ENCODE data around the gene SPACA6.
"Not testable (repeated sequence)": the region's sequence is repeated elsewhere in the genome, so short reads cannot be mapped to it uniquely, and the experiment has no call there.

The SPACA6 gene

DNA sequence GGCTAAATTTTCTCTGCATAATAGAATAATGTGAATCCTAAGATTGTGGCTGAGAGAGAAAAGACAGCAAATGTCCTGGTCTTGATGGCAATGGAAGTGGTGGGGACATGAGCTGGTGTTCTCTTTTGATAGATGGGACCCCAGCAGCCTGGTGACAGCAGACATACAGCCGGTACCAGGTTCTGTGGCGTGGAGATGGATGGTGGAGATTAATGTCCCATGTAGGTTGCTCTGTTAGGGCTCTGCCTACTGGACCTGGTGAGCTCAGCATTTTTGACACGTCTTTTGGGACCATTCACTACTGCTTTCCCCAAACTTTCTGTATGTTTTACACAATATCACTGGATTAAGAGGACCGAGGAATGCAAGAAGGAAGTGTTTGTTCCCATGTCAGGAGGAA lies 38.3 kb upstream of the SPACA6 start:
- DNase-seq (ENCODE audit: low read depth): no peak
- H3K4me3 ChIP-seq (ENCODE audit: low read depth, low read length): no peak overlapping the region
- TF ChIP-seq, protein P1, sequence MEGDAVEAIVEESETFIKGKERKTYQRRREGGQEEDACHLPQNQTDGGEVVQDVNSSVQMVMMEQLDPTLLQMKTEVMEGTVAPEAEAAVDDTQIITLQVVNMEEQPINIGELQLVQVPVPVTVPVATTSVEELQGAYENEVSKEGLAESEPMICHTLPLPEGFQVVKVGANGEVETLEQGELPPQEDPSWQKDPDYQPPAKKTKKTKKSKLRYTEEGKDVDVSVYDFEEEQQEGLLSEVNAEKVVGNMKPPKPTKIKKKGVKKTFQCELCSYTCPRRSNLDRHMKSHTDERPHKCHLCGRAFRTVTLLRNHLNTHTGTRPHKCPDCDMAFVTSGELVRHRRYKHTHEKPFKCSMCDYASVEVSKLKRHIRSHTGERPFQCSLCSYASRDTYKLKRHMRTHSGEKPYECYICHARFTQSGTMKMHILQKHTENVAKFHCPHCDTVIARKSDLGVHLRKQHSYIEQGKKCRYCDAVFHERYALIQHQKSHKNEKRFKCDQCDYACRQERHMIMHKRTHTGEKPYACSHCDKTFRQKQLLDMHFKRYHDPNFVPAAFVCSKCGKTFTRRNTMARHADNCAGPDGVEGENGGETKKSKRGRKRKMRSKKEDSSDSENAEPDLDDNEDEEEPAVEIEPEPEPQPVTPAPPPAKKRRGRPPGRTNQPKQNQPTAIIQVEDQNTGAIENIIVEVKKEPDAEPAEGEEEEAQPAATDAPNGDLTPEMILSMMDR (IDR thresholded peaks at IDR 0.05; ENCODE audit: low read depth, low read length, missing control alignments): peak; percentile 17

DNA sequence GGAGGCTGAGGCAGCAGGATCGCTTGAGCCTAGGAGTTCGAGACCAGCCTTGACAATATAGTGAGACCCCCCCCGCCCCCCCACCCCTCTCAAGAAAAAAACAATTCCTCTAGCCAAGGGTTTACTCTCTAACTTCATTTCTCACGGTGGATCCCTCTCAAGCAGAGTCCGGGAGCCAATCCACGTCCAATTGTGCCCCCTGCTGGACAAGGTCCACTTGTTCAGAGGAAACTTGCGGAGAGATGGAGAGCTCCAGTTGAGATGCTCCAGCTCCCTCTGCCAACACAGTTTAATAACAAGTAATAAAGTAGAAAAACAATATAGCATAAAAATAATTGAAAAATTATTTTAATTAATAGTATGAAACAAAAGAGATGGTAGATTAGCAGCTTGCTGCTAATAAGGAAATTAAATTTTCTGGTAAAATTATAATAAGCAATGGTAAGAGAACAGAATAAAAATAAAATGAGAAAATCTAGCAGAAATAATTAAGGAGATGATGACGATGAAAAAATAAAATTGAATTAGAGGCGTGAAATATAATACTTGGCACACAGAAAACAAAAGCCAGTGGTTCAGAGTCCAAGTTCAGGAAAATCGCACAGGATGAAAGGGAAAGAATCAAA lies 32.0 kb upstream of the SPACA6 start:
- H3K4me3 ChIP-seq (ENCODE audit: low read depth, low read length): no peak overlapping the region
- DNase-seq (ENCODE audit: low read depth): peak; percentile 38
- TF ChIP-seq, protein P1 (IDR thresholded peaks at IDR 0.05; ENCODE audit: low read depth, low read length, missing control alignments): peak; percentile 64

DNA sequence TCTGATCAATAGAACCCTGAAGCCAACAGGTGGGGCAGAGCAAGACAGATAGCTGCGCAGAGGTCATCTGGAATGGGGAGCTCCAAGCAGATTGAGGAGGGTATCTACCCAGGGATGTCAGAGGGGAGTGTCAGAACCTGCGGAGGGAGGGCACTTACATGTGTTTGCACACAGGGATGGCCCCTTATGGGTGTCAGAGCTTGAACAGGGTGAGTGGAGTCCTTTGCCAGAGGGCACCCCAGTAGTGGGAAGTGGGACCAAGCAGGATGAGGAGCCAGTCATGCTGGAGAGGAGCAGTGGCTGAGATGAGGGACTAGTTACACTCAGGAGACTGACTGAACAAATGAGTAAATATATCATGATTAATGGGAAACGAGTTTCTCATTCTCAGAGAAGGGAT lies 29.5 kb upstream of the SPACA6 start:
- TF ChIP-seq, protein P1 (IDR thresholded peaks at IDR 0.05; ENCODE audit: low read depth, low read length, missing control alignments): no peak
- no peak overlapping the region for H3K4me3 ChIP-seq (ENCODE audit: low read depth, low read length)
- DNase-seq (ENCODE audit: low read depth): no peak

DNA sequence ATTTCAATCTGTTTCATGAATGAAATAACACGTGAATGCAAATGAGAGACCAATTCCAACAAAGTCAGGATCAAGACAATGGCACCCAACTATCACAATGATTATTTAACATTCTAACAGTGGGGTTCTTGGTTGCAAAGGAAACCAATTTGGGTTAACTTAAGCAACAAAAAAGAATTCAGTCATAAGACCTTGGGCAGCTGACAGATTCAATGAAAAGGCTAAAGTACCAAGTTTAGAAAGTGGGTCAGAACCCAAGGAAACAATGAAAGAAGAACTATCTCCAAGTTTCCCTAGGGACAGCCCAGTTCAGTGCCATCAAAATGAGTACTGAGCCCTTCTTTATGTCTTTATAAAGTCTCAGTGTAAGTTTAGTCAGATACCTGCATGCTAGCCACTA lies 29.0 kb upstream of the SPACA6 start:
- H3K4me3 ChIP-seq (ENCODE audit: low read depth, low read length): no peak overlapping the region
- TF ChIP-seq, protein P1 (IDR thresholded peaks at IDR 0.05; ENCODE audit: low read depth, low read length, missing control alignments): no peak
- no peak for DNase-seq (ENCODE audit: low read depth)

DNA sequence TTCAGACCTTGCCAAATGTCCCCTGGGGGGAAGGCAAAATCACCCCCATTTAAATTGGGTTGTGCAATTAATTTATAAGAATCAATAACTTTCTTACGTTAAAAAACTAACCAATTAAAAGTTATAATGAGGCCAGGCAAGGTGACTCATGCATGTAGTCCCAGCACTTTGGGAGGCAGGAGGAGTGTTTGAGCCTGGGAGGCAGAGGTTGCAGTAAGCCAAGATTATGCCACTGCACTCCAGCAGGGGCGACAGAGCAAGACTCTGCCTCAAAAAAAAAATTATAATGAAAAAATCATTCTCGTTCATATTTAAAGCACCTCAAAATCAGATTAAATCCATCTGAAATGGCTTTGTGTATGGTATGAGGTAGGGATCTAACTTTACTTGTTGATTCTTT lies 28.1 kb upstream of the SPACA6 start:
- DNase-seq (ENCODE audit: low read depth): no peak
- no peak overlapping the region for H3K4me3 ChIP-seq (ENCODE audit: low read depth, low read length)
- TF ChIP-seq, protein P1 (IDR thresholded peaks at IDR 0.05; ENCODE audit: low read depth, low read length, missing control alignments): peak; percentile 25

DNA sequence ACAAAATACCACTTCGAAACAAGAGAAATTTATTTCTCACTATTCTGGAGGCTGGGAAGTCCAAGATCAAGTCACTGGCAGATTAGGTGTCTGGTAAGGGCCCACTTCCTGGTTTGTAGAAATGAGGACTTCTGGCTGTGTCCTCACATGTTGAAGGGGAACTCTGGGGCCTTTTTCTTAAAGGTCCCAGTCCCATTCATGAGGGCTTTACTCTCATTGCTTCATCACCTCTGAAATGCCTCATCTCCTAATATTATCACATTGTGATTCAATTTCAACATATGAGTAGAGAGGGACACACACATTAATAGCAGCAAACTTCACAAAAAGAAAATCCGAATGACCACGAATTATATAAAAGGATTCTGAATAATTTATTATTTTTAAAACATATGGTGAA lies 24.9 kb upstream of the SPACA6 start:
- TF ChIP-seq, protein P1 (IDR thresholded peaks at IDR 0.05; ENCODE audit: low read depth, low read length, missing control alignments): no peak
- DNase-seq (ENCODE audit: low read depth): no peak
- H3K4me3 ChIP-seq (ENCODE audit: low read depth, low read length): no peak overlapping the region

DNA sequence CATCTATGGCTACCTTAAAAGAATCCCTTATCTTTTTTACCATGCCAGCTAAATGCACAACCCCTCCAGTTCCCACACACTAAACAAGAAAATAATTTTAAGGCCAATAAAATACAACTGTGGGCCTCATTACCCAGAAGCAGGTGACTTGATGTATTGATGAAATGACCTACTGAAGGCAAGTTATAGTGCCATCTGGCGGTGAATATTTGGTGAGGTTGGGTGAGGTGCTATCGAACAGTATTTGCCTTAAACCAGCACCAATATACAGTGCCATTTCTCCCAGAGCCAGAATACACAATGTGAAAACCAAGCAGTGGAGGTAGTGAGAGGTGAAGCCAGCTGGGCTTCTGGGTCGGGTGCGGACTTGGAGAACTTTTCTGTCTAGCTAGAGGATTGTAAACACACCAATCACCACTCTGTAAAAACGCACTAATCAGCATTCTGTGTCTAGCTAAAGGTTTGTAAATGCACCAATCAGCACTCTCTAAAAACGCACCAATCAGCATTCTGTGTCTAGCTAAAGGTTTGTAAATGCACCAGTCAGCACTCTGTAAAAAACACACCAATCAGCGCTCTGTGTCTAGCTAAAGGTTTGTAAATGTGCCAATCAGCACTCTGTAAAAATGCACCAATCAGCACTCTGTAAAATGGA lies 17.1 kb upstream of the SPACA6 start:
- DNase-seq (ENCODE audit: low read depth); H3K4me3 ChIP-seq (ENCODE audit: low read depth, low read length): not testable (repeated sequence)
- TF ChIP-seq, protein P1 (IDR thresholded peaks at IDR 0.05; ENCODE audit: low read depth, low read length, missing control alignments): peak; percentile 43
